Smooth muscle cell (in vitro differentiated cells): ENCODE results near the gene ADGRG6. TPM values are rescaled to one million over a fixed set of nuclear protein-coding genes. Genes with fewer than 3 reads are reported as not detected.

Experiments used
- DNase-seq: peaks from one replicate; lab custom pipeline; 2025; ENCODE audit not compliant: unreplicated experiment; lab: John Stamatoyannopoulos, UW
- H2AFZ ChIP-seq: fragments of 200-600 bp; sonication (generic); 2 replicates; pipeline ENCODE4 v1.6.0; 2016; ENCODE audit warnings: antibody characterized with exemption, low read depth, mild to moderate bottlenecking
- H3F3A ChIP-seq: fragments of 200-600 bp; sonication (generic); 2 replicates; pipeline ENCODE4 v1.6.0; 2017; ENCODE audit warnings: antibody characterized with exemption, low read depth
- H3K27ac ChIP-seq: fragments of 200-600 bp; sonication (generic); 2 replicates; pipeline ENCODE4 v1.5.1; 2016; ENCODE audit warnings: low read depth, mild to moderate bottlenecking
- H3K27me3 ChIP-seq: fragments of 200-600 bp; sonication (generic); 2 replicates; pipeline ENCODE4 v1.6.1; 2016; ENCODE audit warnings: low read depth, mild to moderate bottlenecking
- H3K36me3 ChIP-seq: fragments of 200-600 bp; sonication (generic); 2 replicates; pipeline ENCODE4 v1.5.1; 2016; ENCODE audit warnings: low read depth
- H3K4me1 ChIP-seq: fragments of 200-600 bp; sonication (generic); 2 replicates; pipeline ENCODE4 v1.5.1; 2016; ENCODE audit warnings: low read depth
- H3K4me2 ChIP-seq: fragments of 200-600 bp; sonication (generic); 2 replicates; pipeline ENCODE4 v1.6.0; 2016; ENCODE audit warnings: mild to moderate bottlenecking
- H3K4me3 ChIP-seq: fragments of 200-600 bp; sonication (generic); 2 replicates; pipeline ENCODE4 v1.5.1; 2016; ENCODE audit warnings: mild to moderate bottlenecking
- H3K79me2 ChIP-seq: fragments of 200-600 bp; sonication (generic); 2 replicates; pipeline ENCODE4 v1.6.0; 2016; ENCODE audit warnings: low read depth, mild to moderate bottlenecking
- H3K9ac ChIP-seq: fragments of 200-600 bp; sonication (generic); 2 replicates; pipeline ENCODE4 v1.6.0; 2016; ENCODE audit warnings: low read depth
- H3K9me3 ChIP-seq: fragments of 200-600 bp; sonication (generic); replicated peaks from 2 replicates; pipeline ENCODE4 v1.5.1; 2016; ENCODE audit warnings: low read depth
- H4K20me1 ChIP-seq: fragments of 200-600 bp; sonication (generic); 2 replicates; pipeline ENCODE4 v1.6.0; 2016; ENCODE audit warnings: low read depth
- CTCF ChIP-seq: fragments of 200-600 bp; sonication (generic); IDR thresholded peaks from 2 replicates; pipeline ENCODE4 v1.5.1; 2017; ENCODE audit warnings: borderline replicate concordance, mild to moderate bottlenecking, antibody characterized with exemption; ENCODE audit not compliant: insufficient read depth, poor library complexity, severe bottlenecking
- WGBS: methylation state at CpG from one replicate; pipeline ENCODE4 v1.1.7; 2016; ENCODE audit warnings: low lambda C conversion rate; 5-methylcytosine and 5-hydroxymethylcytosine counted together
- polyA plus RNA-seq: library from polyadenylated mRNA; unstranded; fragments of >200 nt; fragmentation: Nextera tagmentation; extraction: Ambion mirVana; gene quantifications from 2 replicates; pipeline ENCODE4 v1.2.1, GENCODE V29; 2016
- total RNA-seq: library from RNA; depleted of rRNA; stranded (reverse); fragments of >200 nt; gene quantifications from 2 replicates; pipeline ENCODE4 v1.2.3, GENCODE V29; 2014

ADGRG6 gene
- total and polyA plus RNA-seq, 2 experiments from 2014 or later = 0.77 to 14.2 TPM

GRCh38 chr6:142378138-142378875 lies 76.5 kb downstream of the ADGRG6 start:
- H2AFZ ChIP-seq = peak overlapping the region; percentile 61
- no peaks in the 10 kb centered on the region for H3K79me2 ChIP-seq
- 6% methylated on average over 2 of the region's 2 CpGs for WGBS
- H3K9ac ChIP-seq = peak overlapping the region; percentile 4
- no peaks in the 10 kb centered on the region for H3K9me3 ChIP-seq
- H3K27me3 ChIP-seq = no peaks in the 10 kb centered on the region
- H3K4me3 ChIP-seq = no peak overlapping the region
- peak overlapping the region; percentile 89 for H3K27ac ChIP-seq
- no peak for DNase-seq
- peak overlapping the region; percentile 76 for H3K4me2 ChIP-seq
- H3K36me3 ChIP-seq = no peaks in the 10 kb centered on the region
- H4K20me1 ChIP-seq = no peaks in the 10 kb centered on the region
- TF ChIP-seq CTCF = no peak
- peaks cover 40% of the 10 kb centered on the region for H3K4me1 ChIP-seq
- peaks cover 16% of the 10 kb centered on the region for H3F3A ChIP-seq

- Histone ChIP-seq H3K4me2 (no peak overlapping the region), H3K27ac (no peak overlapping the region), H3K27me3 (no peaks in the 10 kb centered on the region), H3K9me3 (no peaks in the 10 kb centered on the region), H3K4me1 (peaks cover 23% of the 10 kb centered on the region), H3K36me3 (no peaks in the 10 kb centered on the region), H3F3A (peaks cover 16% of the 10 kb centered on the region), H3K4me3 (no peak overlapping the region), H2AFZ (no peak overlapping the region), H3K79me2 (no peaks in the 10 kb centered on the region), H3K9ac (no peak overlapping the region), H4K20me1 (no peaks in the 10 kb centered on the region)
- TF ChIP-seq CTCF = no peak
- DNase-seq = no peak
- WGBS = 91% methylated on average over 4 of the region's 4 CpGs
These were observed 78.8 kb downstream of the ADGRG6 start for GRCh38 chr6:142380626-142381025.

- 99% methylated on average over 2 of the region's 2 CpGs for WGBS
- no peak for DNase-seq
- no peaks in the 10 kb centered on the region for H3K27me3 ChIP-seq
- H2AFZ ChIP-seq = peak overlapping the region; percentile 0
- no peak for TF ChIP-seq CTCF
- H3K4me3 ChIP-seq = no peak overlapping the region
- H3K79me2 ChIP-seq = no peaks in the 10 kb centered on the region
- peaks cover 13% of the 10 kb centered on the region for H3F3A ChIP-seq
- no peak overlapping the region for H3K4me2 ChIP-seq
- no peak overlapping the region for H3K9ac ChIP-seq
- H3K9me3 ChIP-seq = no peaks in the 10 kb centered on the region
- H4K20me1 ChIP-seq = no peaks in the 10 kb centered on the region
- H3K4me1 ChIP-seq = peaks cover 17% of the 10 kb centered on the region
- H3K36me3 ChIP-seq = no peaks in the 10 kb centered on the region
- peak overlapping the region; percentile 10 for H3K27ac ChIP-seq
These were observed 79.4 kb downstream of the ADGRG6 start for GRCh38 chr6:142381181-142381580.
